Renal pelvis (tissue), 4 donors: ENCODE measurements around the gene ZBTB7B. TPM values are rescaled to one million over a fixed set of nuclear protein-coding genes. Genes with fewer than 3 reads are reported as not detected.

Experiments
- DNase-seq: peaks from one replicate; pipeline ENCODE4 v3.0.0-alpha.2; 2013
- polyA plus RNA-seq, 3 donors: library from polyadenylated mRNA; unstranded; fragments of 120-200 nt; gene quantifications; one replicate each; pipeline ENCODE4 v1.2.1, GENCODE V29; 2013; ENCODE audit not compliant: insufficient read length in 3 of 3

ZBTB7B gene
- polyA plus RNA-seq, 3 donors, result 15.9 to 18.0 (median 16.3) TPM

DNA sequence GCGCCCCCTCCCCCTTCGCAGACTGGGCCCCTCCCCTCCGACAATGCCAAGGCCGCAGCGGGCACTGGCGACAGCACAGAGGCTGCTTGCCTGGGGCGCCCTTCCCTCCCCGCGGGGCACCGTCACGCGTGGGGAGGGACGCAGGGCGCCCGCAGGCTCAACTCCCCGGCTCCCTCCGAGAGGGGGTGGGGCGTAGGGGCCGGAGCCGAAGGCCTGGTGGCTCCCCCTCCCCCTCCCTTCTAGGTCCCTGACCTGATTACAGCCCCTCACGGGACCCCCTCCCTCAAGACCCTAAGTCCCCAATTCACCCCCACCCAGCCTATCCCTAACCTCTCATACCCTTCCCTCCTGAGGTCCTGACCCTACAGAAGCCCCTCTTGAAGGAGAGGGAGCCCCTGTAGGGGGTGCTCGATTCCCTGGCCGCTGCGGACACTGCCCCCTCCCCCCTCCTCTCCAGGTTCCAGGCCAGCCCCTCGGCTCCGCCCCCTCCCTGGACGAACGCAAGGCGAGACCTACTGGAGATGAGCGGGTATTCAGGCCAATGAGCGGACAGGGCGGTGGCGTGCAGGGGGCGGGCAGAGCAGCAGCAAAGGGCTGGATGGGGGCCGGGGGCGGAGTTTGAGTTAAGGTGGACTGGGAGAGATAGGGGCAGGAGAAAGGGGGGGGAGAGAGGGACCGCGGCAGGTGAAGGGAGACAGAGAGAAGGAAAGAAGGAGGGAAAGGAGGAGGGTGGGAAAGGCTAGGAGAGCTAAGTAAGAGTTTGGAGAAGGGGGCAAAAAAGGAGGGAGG lies 733 bp upstream of the ZBTB7B start:
- DNase-seq, result peak; percentile 99

DNA sequence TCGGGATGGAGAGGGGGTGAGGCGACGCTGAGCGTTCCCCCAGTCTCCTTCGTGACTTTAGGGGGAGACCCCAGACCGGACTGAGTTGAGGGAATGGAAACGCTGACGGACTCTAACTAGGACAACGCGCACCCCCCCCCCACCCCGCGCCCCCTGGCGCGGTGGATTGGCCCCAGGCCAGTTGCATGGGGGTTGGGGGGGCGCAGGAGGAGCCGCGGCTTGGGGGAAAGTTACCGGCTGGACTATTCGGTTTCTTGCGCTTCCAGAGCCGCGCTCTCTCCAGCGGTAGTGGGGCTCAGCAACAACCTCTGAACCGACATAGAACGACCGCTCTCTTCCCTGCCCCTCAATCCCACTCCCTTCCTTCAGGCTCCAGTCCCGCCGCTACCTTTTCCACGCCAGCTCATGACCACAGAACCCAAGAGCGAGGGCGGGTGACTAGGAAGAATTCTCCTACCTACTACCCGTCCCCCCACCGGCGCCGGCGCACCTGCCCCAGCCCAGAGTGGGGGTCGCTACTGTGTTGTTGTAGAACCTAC lies 694 bp downstream of the ZBTB7B start:
- no peak for DNase-seq

DNA sequence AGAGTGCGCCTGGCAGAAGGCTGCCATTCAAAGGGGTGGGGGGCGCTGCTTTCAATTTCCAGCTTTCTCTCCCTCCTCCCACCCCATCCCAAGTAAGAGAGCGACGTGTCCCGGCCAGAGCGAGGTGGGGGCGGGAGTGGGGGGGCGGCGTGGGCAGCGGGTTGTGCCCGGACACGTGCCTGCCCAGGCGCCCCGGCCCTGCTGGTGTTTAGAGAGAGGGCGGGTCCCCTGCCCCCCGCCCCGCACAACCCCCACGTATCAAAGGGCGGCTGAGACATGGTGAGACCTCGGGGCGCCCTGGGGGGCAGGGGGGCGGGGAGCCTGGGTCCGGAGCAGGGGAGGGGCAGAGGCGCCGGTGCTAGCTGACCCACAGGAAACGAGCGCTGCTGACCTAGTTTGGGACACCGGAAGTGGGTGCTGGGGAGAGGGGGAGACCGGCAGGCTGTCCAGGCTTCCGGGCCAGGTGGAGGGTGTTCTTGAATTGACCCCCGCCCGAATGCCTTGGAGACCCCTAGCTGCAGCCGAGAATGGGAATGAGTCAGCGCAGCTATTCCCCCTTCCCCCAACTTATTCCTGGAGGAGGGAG lies 1.3 kb downstream of the ZBTB7B start:
- no peak for DNase-seq

DNA sequence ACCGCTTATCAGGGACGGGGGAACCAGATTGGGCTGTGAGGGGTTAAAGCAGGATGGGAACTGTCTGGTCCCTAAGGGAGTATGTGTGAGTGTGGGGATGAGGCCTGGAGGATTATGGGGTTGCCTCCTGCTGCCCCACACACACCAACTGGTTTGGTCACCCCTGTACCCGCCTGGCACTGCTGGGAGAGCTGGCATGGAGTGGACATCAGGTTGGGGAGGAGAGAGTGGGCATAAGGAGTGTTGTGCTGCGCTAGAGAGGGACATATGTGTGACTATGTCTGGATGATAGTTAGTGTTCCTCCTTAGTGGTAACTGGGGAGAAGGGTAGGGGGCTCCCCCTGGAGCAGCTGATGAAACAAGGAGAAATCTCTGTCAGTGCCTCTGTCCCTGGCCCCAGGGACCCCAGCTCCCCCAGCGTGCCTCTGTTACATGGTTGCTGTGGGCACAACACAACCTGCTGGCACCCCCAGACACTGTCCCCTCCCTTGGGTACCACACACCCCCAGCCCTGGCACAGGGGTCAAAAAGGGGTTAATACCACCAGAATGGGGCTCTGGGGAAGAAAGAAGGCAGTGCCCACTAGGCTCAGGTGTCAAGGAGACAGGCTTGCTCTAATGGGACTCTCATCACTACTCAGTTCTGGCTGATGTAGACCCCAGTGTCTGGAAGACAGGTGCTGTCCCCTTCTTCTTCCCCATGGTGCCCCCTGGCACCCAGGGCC lies 1.9 kb downstream of the ZBTB7B start:
- DNase-seq, result no peak

DNA sequence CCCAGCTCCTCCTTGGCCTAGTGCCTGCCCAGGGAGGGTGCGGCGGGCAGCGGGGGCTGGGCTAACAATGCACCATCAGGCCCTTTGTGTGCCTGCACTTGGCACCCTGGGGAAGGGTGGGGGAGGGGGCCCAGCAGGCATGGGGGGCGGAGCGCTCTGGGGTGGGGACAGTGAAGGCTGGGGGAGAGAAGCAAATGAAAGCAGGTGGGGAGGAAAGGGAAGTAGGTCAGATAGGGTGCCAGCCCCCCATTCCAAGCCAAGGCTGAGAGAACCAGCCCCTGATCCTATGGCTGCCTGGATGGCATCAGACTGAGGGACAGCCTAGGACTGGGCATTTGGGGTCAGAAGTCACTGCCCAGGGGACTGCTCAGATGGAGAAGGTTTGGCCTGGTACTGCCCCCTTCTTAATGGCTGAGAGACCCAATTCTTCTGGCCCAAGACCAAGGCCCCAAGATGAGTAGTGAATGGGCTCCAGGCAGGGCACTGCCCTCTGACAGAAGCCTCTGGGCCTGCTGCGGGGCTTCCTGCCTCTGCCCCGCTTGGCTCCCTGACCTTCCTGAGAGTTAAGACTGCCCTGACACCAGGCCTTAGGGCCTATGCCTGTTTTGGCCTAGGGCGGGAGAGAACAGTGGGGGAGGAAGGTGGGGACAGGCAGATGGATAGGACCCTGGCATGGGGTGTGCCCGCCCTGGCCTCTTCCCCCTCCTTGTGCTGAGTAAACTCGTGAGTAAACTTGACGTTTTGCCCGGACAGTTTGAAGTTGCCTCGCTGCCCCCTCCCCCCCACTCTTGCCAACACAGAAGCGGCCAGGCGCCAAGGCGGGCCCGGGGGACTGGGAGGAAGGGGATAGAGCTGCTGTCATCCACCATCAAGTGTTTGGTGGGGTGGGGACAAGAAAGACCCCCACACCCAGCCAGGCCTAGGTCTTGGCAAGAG lies 2.7 kb downstream of the ZBTB7B start:
- no peak for DNase-seq

DNA sequence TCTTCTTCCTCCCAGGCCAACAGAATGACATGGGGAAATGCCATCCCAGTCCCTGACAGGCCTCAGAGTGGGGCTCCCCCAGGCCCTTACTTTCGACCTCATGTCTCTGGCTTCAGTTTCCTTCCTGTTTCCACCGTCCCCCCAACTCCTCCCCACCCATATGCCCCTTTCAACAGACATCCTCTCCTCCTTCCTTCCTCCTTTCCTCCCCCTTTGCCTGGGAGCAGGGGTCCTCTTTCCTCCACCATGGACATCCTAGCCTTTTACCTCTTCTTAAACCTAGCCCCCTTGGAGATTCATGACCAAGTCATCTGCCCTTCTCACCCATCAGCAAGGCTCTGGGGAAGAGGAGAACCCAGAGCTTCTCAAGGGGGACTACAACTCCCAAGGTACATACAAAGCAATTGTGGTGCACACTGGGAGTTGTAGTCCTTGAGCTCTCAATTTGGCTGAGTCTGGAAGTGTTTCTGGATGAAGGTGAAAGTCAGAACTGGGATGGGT lies 4.0 kb downstream of the ZBTB7B start:
- DNase-seq, result no peak

DNA sequence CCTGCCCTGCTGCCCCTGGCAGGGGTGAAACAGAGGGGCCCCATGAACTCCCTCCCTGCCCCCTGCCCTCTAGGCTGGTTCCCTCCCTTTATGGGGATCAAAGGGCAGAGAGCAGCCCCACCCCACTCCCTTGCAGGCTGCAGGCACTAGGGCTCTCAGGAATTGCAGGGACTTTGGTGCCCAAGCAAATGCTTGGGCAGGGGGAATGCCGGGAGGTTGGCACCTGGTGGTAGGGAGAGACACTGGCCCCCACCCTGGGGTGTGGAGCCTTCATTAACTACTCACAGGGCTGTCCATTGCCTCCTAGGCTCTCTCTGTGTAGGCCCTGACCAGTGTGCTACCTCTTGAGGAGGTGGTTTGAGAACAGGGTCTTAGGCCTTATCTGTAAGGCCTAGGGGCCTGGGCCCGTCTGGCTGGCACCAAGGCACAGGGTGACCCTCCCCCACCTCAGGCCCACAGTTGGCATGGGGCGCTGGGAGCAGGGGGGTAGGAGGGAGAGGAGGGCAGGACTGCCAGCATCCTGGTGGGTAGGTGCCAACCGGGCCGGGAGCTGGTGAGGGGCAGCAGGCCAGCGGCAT lies 4.7 kb downstream of the ZBTB7B start:
- DNase-seq, result no peak

DNA sequence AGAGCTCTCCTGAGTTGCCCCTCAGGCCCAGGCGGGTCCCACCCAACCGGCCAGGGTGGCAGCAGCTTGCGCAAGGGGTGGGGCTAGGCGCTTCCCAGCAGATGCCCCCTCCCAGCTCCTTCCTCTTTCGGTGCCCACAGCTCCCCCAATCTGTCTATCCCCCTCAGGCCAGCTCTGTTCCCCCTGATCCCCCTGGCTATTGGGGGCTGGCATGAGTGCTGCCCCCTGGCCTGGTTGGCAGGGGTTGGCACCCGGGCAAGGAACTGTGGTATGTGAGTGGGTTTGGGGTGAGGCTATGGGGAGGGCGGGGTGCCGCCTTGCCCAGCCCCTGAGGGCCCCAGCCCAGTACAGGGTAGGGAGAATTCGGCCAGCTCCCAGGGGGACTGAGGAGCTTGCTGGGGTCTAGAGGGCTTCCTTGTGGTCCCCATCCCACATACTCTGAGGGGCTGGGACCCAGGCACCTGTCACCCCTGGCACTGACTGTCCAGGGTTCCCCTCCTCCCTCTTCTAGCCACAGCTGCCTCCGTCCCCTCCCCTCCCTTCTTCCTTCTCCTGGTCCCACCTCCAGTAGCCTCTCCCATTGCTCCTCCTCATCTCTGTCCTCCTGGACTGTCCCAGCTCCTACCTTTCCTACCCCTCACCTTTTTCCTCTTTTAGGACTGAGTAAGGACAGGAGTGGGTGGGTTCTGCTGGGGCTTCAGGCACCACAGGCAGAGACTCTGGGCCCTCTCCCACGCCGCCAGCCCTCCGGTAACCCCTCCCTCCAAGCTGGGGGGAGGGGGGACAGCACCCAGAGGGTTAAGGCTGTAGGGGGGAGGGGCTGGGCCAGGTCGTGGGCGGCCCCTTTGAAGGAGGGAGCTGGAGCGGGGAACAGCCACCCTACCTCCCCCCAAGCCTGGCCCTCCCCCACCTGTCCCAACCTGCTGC lies 5.7 kb downstream of the ZBTB7B start:
- no peak for DNase-seq

DNA sequence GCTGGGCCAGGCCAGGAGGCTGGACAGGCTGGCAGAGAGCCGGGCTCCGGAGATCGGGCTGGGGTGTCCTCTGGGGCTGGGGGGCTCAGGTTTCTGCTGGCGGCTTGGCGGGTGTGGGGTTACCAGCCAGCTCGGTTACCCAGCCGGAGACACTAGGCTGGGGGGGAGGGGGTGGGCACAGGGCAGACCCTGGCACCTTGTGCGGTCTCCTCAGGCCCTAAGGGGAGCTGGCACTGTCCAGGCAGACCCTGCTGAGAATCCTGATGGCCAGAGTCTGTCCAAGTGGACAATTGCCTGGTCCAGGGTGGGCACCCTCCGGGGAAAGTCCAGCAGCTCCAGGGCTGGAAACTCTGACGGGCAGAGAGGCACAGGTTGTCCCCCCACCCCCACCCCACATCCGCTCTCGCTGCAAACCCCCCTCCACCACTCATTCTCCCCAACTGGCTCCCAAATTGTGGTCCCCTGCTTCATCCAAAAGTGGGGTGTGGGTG lies 6.7 kb downstream of the ZBTB7B start:
- no peak for DNase-seq

DNA sequence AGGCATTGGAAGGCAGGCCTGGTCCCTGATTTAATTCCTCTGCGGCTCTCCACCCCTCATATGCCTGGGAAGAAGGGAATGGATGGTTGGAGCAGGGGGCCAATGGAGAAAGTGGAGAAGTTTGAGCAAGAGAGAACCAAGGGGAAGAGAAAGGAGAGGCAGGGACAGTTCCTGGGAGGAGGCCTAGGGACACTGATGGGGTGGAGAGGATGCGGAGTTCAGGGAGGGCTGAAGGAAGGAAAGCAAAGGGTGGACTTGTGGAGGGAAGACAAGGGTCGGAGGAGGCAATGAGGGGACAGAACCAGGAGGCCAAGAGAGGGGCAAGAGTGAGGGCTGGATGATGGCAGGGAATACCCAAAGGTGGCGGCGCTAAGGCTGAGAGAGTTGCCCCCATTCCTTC lies 7.1 kb downstream of the ZBTB7B start:
- no peak for DNase-seq

DNA sequence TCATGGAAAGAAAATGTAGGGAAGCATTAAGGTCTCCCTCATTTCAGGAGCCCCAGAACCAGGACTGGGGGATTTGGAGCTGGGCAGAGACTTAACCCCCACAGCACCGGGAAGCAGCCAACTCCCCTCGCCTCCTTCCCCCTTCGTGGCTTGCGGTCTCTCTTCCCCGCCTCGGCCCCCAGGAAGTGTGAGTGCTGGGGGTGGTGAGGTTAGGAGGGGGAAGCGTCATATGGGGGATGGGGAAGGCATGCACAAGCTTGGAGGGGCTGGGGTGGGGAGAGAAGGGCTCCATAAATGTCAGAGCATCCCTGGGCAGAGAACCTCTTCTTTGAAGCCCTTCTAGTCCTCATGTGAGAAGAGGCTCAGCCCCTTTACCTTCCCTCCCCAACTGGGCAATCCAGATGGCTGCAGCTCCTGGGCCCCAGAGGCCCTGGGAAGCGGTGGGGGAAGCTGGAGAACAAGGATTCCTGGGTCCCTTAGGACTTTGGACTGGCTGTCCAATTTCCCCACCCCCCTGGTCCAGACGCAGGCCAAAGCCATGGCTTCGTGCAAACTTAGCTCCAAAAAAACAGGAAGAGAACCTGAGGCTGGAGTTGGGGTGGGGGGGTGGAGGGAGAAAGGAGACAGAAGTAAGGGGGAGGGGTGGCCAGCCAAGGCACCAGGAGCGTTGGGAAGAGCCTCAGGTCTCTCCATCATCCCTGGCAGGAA lies 7.8 kb downstream of the ZBTB7B start:
- DNase-seq, result no peak

DNA sequence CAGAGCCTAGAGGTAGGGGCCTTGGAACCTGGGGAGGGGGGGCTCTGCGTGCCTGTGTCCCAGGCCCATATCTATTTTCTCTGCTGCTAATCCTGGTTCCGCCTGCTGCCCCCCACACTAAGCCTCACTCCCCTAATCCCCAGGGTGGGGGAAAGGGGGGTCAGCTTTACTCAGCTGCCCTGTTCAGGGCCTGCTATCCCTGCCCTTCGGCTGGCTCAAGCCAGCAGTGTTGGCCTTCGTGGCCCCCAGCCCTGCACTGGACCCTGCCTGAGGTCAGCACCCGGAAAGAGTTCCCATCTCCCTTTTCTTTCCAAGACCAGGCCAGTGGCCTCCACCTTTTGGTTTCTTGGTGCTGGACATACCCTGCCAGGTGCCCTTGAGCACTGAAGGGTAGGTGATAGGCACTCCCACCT lies 8.4 kb downstream of the ZBTB7B start:
- no peak for DNase-seq

DNA sequence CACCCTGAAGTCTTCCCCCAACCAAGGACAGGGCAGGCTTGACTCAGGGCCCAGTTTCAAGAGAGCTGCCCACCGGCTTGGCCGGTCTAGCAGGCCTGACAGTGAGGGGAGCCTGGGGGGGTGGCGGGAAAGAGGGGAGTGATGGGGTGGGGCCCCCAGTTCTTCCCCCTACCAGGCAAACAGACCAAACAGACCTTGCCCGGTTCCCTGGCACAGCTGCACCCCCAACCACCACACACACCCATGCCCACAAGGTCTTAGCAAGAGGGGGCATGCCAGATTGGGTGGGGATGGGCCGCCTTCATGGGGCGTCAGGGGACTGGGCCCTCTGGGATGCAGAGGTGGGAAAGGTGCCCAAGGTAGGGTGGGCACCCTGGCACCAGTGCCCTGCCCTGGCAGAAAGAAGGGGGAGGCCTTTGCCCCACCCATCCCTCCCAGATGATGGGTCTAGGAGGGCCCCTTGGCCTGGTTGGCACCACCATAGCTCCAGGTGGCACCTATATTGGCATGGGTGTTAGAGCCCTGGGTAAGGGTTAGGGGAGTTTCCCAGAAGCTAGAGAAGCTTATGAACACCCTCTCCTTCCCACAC lies 8.9 kb downstream of the ZBTB7B start:
- no peak for DNase-seq

DNA sequence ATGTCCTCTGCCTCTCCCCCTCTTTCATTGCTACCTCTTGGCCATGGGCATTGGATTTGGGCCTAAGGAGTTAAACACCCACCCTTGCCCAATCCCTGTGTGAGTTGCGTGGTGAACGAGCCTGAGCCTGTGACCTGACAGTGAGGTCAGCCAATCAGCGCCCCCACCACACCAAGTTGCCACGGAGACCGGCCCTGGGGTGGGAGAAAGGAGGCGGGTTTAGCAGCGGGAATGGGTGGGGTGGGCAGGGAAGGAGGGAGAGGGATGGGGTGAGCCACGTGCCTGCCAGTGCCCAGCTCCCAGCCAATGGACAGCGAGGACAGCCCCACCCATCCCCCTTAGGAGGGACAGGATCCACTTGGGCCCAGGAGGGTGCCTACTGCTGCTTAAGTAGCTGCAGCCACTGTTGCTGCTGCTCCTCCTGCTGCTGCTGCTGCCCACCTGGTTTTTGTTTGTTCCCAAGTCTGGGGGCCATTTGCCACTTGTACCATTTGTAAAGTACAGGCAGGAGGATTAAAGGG lies 9.5 kb downstream of the ZBTB7B start:
- DNase-seq, result no peak

DNA sequence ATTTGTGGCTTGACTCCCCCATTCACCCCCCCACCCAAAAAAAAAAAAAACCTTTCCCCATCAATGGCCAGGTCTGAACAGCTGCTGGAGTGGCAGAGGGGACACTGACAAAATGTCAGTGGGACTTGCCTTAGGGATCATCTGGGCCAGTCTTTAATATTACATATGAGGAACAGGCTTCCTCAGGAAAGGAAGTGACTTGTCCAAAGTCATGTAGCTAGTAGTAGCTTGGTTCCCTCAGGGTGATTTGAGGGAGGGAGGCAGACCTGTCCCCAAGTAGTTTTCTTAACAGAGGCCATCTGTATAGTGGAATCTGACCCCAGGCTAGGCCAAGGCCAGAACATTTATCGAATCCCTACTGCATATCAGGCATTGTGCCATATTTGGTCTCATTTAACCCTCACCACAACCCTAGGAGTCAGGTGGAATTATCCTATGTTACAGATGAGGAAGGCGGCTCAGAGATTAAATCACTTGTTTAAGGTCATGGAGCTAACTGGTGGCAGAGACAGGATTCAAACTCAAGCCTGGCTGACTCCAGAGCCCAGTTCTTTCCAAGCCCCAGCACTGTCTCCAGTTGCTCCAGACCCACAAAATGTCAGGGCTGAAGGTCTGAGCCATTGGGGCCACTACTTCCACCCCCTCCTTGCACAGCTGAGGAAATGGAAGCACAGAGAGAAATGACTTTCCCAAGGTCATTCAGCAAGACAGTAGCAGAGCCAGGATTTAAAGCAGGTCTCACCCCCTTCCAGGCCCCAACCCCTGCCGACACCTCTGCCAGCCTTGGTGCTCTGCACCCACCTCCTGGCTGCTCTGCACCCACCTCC lies 10.4 kb downstream of the ZBTB7B start:
- DNase-seq, result no peak

DNA sequence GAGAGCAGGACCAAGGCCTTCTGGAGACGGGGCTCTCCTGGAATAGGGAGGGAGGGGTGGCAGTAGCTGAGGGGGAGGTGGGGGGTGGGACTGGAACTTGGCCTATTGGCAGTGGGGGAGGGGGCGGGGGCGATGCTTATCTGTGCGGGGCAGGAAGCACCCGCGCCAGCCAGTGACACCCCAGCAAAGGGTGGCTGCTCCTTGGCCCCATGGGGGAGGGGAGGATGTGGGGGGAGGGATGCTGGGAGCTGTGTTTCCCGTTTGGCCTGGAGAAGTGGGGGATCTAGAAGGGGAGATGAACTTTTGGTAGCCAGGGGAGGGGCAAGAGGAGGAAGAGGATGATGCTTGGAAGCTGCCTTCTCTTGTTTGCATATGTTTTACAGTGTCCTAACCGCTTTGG lies 11.0 kb downstream of the ZBTB7B start:
- DNase-seq, result no peak

DNA sequence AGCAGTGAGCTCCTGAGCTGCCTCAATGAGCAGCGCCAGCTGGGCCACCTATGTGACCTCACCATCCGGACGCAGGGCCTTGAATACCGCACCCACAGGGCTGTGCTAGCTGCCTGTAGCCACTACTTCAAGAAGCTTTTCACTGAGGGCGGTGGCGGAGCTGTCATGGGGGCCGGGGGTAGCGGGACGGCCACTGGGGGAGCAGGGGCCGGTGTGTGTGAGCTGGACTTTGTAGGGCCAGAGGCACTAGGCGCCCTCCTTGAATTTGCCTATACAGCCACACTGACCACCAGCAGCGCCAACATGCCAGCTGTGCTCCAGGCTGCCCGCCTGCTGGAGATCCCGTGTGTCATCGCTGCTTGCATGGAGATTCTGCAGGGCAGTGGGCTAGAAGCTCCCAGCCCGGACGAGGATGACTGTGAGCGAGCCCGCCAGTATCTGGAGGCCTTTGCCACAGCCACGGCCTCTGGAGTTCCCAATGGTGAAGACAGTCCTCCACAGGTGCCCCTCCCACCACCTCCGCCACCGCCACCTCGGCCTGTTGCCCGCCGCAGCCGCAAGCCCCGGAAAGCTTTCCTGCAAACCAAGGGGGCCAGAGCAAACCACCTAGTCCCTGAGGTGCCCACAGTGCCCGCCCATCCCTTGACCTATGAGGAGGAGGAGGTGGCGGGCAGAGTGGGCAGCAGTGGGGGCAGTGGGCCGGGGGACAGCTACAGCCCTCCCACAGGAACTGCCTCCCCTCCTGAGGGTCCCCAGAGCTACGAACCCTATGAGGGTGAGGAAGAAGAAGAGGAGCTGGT lies 12.3 kb downstream of the ZBTB7B start:
- no peak for DNase-seq
